Body of pancreas (tissue), 4 donors: ENCODE data around the gene RAB11FIP4. TPM values are rescaled to one million over a fixed set of nuclear protein-coding genes. Genes with fewer than 3 reads are reported as not detected.

Experiments
- ATAC-seq: fragments of 150-250 bp; one replicate; pipeline ENCODE4 v1.9.1; 2016
- DNase-seq, 4 donors: peaks; one replicate each; pipeline ENCODE4 v3.0.0-alpha.2; 2019
- H3K27ac ChIP-seq, 4 donors: fragments of 200-600 bp; sonication (generic); 1 replicate in 3 of 4; 2 replicates in 1 of 4; pipeline versions ENCODE4 v1.5.1 to v1.6.1; 2016 to 2019; ENCODE audit warnings: mild to moderate bottlenecking in 1 of 4, mixed read lengths in 1 of 4, moderate library complexity in 1 of 4
- H3K27me3 ChIP-seq, 2 donors: fragments of 200-600 bp; sonication (generic); one replicate each; pipeline ENCODE4 v1.6.0; 2016; ENCODE audit warnings: mild to moderate bottlenecking in 1 of 2
- H3K36me3 ChIP-seq, 2 donors: fragments of 200-600 bp; sonication (generic); replicated peaks in 1 of 2; 2 replicates each; pipeline ENCODE4 v1.5.1; 2016; ENCODE audit warnings: low read depth in 2 of 2; ENCODE audit not compliant: insufficient read depth in 1 of 2
- H3K4me1 ChIP-seq: fragments of 200-600 bp; sonication (generic); one replicate; pipeline ENCODE4 v1.6.0; 2016
- H3K4me3 ChIP-seq, 2 donors: fragments of 200-600 bp; sonication (generic); 1 replicate in 1 of 2; 2 replicates in 1 of 2; pipeline ENCODE4 v1.5.1; 2016 to 2019
- H3K9me3 ChIP-seq, 3 donors: fragments of 200-600 bp; sonication (generic); 1 replicate in 2 of 3; 2 replicates in 1 of 3; pipeline ENCODE4 v1.5.1; 2016
- CTCF ChIP-seq, 7 experiments: fragments of 450-650 bp in 4 of 7; fragments of 200-600 bp in 3 of 7; sonication (generic) in 3 of 7; IDR thresholded peaks; one replicate each; pipeline ENCODE4 v1.5.1; 2016 to 2019; ENCODE audit warnings: antibody characterized with exemption in 7 of 7
- POLR2A ChIP-seq, 3 donors: fragments of 450-650 bp; IDR thresholded peaks; one replicate each; pipeline ENCODE4 v1.6.1; 2016; ENCODE audit warnings: antibody characterized with exemption in 3 of 3, mild to moderate bottlenecking in 2 of 3
- WGBS, 2 donors: methylation state at CpG; one replicate each; pipeline ENCODE4 v1.1.5; 2017; 5-methylcytosine and 5-hydroxymethylcytosine counted together
- intact Hi-C: fragments of 100-400 bp; cut with DNase I; formaldehyde crosslinking; loops from one replicate; pipeline ENCODE4 v1.15.1; 2023
- total RNA-seq, 2 donors: library from RNA; depleted of rRNA; stranded (reverse); fragments of >200 nt; gene quantifications; one replicate each; pipeline ENCODE4 v1.1.0, GENCODE V29; 2016

The RAB11FIP4 gene
- total RNA-seq, 2 donors from 2014 or later, result 37.2 to 38.7 TPM

DNA sequence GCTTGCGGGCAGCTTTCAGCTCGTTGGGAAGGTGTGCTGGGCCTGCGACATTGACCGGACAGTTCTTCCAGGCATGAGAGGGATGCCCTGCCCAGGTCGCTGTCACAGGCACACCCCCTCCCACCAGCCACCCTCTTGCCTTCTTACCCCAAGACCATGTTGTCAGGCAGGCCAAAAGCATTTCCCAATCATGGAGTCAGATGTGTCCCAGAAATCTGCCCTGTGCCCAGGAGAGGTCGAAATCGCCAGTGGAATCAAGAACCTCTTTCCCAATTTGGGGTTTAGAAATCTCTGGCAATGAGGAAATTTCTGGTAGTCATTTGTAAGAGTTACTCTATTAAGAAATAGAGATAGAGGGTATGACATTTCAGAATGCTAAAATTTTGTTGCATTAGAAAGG is 177.1 kb downstream of the RAB11FIP4 start:
- ATAC-seq (no peak), DNase-seq (no peak)
- H3K4me3 ChIP-seq, result no peak overlapping the region
- H3K9me3 ChIP-seq, result no peaks in the 10 kb centered on the region
- intact Hi-C loops, result no loop called here
- TF ChIP-seq POLR2A (IDR thresholded peaks at IDR 0.05) (no peak), CTCF (IDR thresholded peaks at IDR 0.05) (no peak)
- 90 to 92% methylated on average over 3 to 7 of the region's 7 CpGs for WGBS, 2 donors
- peak overlapping the region; percentile 26 to 92 (median 66) for H3K27ac ChIP-seq
- no peaks in the 10 kb centered on the region for H3K36me3 ChIP-seq
- peaks cover 76% of the 10 kb centered on the region for H3K4me1 ChIP-seq
- H3K27me3 ChIP-seq, result no peaks in the 10 kb centered on the region

GRCh38 chr17:31570231-31570630 is 178.8 kb downstream of the RAB11FIP4 start:
- Histone ChIP-seq H3K4me1 (peaks cover 76% of the 10 kb centered on the region), H3K27ac (peak overlapping the region; percentile 76 to 92 (median 82)), H3K4me3 (no peak overlapping the region), H3K9me3 (no peaks in the 10 kb centered on the region), H3K36me3 (no peaks in the 10 kb centered on the region), H3K27me3 (no peaks in the 10 kb centered on the region)
- ATAC-seq (no peak), DNase-seq (no peak)
- no peak for TF ChIP-seq CTCF (IDR thresholded peaks at IDR 0.05)
- no peak for TF ChIP-seq POLR2A (IDR thresholded peaks at IDR 0.05)
- intact Hi-C loops, result no loop called here
- WGBS, 2 donors, result 80 to 95% methylated on average over 6 of the region's 6 CpGs

DNA sequence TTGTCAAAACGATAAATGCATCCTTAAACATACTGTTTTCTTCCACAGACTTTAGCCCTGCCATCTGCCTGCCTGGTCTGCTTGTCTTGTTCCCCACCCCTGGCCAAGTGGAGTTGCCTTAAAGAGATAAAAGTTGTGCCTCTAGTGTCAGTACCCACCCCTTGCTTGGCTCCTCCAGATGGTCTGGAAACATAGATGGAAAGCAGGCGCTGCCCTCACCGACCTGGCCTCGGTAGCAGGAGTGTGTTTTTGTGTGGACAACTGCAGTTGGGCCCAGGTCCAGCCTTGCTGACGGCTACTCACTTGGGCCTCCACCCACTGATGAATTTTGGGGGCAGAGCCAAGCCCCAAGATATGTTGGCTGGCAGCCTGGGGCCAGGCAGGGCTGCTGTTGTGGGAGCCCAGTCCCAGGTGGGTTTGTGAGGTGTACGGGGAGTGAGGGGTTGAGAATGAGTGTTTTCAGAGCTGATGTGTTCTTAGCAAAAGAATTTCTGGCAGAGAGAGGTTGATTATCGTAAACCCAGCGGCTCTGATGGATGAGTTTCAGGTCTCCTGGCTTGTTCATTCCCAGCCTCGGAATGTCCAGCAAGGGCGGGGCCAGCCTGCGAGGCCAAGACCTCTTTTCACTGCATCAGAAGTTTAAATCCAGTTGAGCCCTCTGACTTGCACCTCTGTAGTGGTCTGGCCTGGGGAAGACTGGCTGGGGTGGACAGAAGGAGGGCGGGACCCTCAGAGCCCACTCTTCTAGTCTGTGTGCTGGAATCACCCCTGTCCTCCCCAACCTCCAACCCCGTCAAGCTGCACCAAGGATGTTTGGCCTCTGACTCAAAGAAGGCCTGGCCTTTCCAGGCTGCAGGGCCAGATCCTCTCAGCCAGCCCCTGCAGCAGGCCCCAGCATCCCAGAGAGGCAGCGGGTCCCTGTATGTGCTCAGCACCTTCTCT is 179.7 kb downstream of the RAB11FIP4 start:
- intact Hi-C loops, result no loop called here
- Histone ChIP-seq H3K4me1 (peaks cover 71% of the 10 kb centered on the region), H3K4me3 (no peak overlapping the region), H3K27me3 (no peaks in the 10 kb centered on the region), H3K27ac (peak overlapping the region; percentile 55 to 92 (median 82)), H3K36me3 (no peaks in the 10 kb centered on the region), H3K9me3 (no peaks in the 10 kb centered on the region)
- ATAC-seq, result peak; percentile 86
- DNase-seq, result peak; percentile 68 to 85 (median 80)
- TF ChIP-seq POLR2A (IDR thresholded peaks at IDR 0.05), result peak in 2 of 3 donors; percentile 23 to 39
- no peak for TF ChIP-seq CTCF (IDR thresholded peaks at IDR 0.05)
- 51 to 54% methylated on average over 11 to 14 of the region's 14 CpGs for WGBS, 2 donors

GRCh38 chr17:31572341-31572740 is 180.9 kb downstream of the RAB11FIP4 start:
- Histone ChIP-seq H3K36me3 (no peaks in the 10 kb centered on the region), H3K9me3 (no peaks in the 10 kb centered on the region), H3K27ac (peak overlapping the region; percentile 55 to 92 (median 82)), H3K4me1 (peaks cover 66% of the 10 kb centered on the region), H3K27me3 (no peaks in the 10 kb centered on the region), H3K4me3 (no peak overlapping the region)
- intact Hi-C loops, result no loop called here
- no peak for ATAC-seq
- WGBS, 2 donors, result 88 to 90% methylated on average over 3 to 7 of the region's 7 CpGs
- no peak for DNase-seq
- TF ChIP-seq POLR2A (IDR thresholded peaks at IDR 0.05), result no peak
- TF ChIP-seq CTCF (IDR thresholded peaks at IDR 0.05), result no peak
